ENCODE measurements around the gene TCF7L1.

DNA sequence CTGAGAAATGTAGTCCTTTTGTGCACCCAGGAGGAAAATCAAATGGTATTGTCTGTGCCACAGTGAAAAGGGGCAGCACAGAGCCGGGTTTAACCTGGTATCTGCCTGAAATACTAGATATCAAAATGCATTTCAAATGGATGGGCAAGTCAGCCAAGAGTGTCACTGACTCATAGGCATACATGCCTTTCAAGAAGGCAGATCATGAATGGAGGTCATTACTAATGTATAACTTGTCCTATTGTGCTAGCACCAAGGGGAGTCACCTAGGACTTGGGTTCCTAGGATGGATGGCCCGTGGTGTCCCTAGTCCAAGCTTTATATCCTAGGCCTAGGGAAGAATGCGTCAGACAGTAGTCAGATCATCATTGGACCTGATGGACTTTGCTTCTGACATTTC is 49.9 kb downstream of the TCF7L1 start:
- TF ChIP-seq CTCF (IDR thresholded peaks at IDR 0.05; ENCODE audit: low read depth, low read length, poor library complexity, severe bottlenecking) (no peak), EZH2phosphoT487 (IDR thresholded peaks at IDR 0.05; ENCODE audit: borderline replicate concordance, low read length) (no peak)
